B cell (primary cell): ENCODE measurements around the gene PCOLCE2. TPM values are rescaled to one million over a fixed set of nuclear protein-coding genes. Genes with fewer than 3 reads are reported as not detected.

ENCODE experiments used
- ATAC-seq: fragments of 200-7000 bp; cut with Tn5 transposase; one replicate; pipeline ENCODE4 v1.10.0; 2021; ENCODE audit warnings: low read depth, mild to moderate bottlenecking, moderate number of reproducible peaks, moderate library complexity
- CTCF ChIA-PET: fragments of 350-600 bp; sonication (Branson Sonifier 250); formaldehyde crosslinking; loops from one replicate; lab custom pipeline; 2021; ENCODE audit warnings: antibody characterized with exemption, inconsistent platforms; lab: Charles Lee
- POLR2A ChIA-PET: fragments of 350-600 bp; sonication (Branson Sonifier 250); formaldehyde crosslinking; loops from one replicate; lab custom pipeline; 2021; ENCODE audit warnings: antibody characterized with exemption; lab: Charles Lee
- DNase-seq: peaks from one replicate; pipeline ENCODE4 v3.0.0; 2013
- H2AFZ ChIP-seq: 2 replicates; pipeline ENCODE4 v1.6.1; 2012; ENCODE audit warnings: mild to moderate bottlenecking, low read depth, low read length; ENCODE audit not compliant: insufficient read depth, poor library complexity, severe bottlenecking
- H3K27ac ChIP-seq, 2 donors: 1 replicate in 1 of 2; 2 replicates in 1 of 2; pipeline ENCODE4 v1.5.1; 2012 to 2013; ENCODE audit warnings: low read length in 2 of 2, mild to moderate bottlenecking in 2 of 2, moderate library complexity in 1 of 2
- H3K27me3 ChIP-seq, 4 experiments: fragments of 200-600 bp in 1 of 4; sonication (generic) in 1 of 4; replicated peaks in 1 of 4; 1 replicate in 2 of 4; 2 replicates in 2 of 4; pipeline versions ENCODE4 v1.6.1 to v1.7.0; 2013 to 2016; ENCODE audit warnings: low read length in 3 of 4, mild to moderate bottlenecking in 2 of 4, mixed read lengths in 1 of 4, moderate library complexity in 1 of 4; ENCODE audit not compliant: insufficient read depth in 4 of 4, control insufficient read depth in 3 of 4; ENCODE audit errors: control extremely low read depth in 1 of 4
- H3K36me3 ChIP-seq, 2 experiments: replicated peaks in 1 of 2; 1 replicate in 1 of 2; 2 replicates in 1 of 2; pipeline versions ENCODE4 v1.6.1 to v1.7.1; 2013; ENCODE audit warnings: low read length in 1 of 2; ENCODE audit not compliant: insufficient read depth in 2 of 2, control insufficient read depth in 1 of 2; ENCODE audit errors: control extremely low read depth in 1 of 2, extremely low read depth in 1 of 2
- H3K4me1 ChIP-seq, 2 donors: fragments of 200-600 bp in 1 of 2; sonication (generic) in 1 of 2; 1 replicate in 1 of 2; 2 replicates in 1 of 2; pipeline versions ENCODE4 v1.5.1 to v1.6.1; 2013 to 2017; ENCODE audit warnings: low read length in 2 of 2; ENCODE audit not compliant: control insufficient read depth in 2 of 2, insufficient read depth in 2 of 2
- H3K4me2 ChIP-seq: replicated peaks from 2 replicates; pipeline ENCODE3; 2012; ENCODE audit warnings: mild to moderate bottlenecking, low read depth, low read length; ENCODE audit not compliant: poor library complexity, severe bottlenecking
- H3K4me3 ChIP-seq, 5 experiments: fragments of 200-600 bp in 1 of 5; sonication (generic) in 1 of 5; 1 replicate in 3 of 5; 2 replicates in 2 of 5; pipeline versions ENCODE4 v1.5.1 to v1.7.0; 2011 to 2016; ENCODE audit warnings: low read length in 4 of 5, mild to moderate bottlenecking in 4 of 5, low read depth in 2 of 5, control low read depth in 1 of 5, moderate library complexity in 1 of 5; ENCODE audit not compliant: insufficient read depth in 1 of 5; ENCODE audit errors: control extremely low read depth in 1 of 5, extremely low read depth in 1 of 5
- H3K79me2 ChIP-seq: fragments of 200-600 bp; sonication (generic); one replicate; pipeline ENCODE4 v1.6.0; 2016; ENCODE audit warnings: low read length; ENCODE audit not compliant: control insufficient read depth, insufficient read depth
- H3K9ac ChIP-seq: fragments of 200-600 bp; sonication (generic); 2 replicates; pipeline ENCODE4 v1.6.1; 2017; ENCODE audit warnings: mild to moderate bottlenecking, low read length, moderate library complexity
- H3K9me3 ChIP-seq, 3 donors: one replicate each; pipeline versions ENCODE4 v1.6.1 to v1.7.1; 2013; ENCODE audit warnings: low read length in 2 of 3; ENCODE audit not compliant: control insufficient read depth in 2 of 3, insufficient read depth in 1 of 3; ENCODE audit errors: control extremely low read depth in 1 of 3
- H4K20me1 ChIP-seq: 2 replicates; pipeline ENCODE4 v1.6.0; 2012; ENCODE audit warnings: mild to moderate bottlenecking, low read length; ENCODE audit not compliant: insufficient read depth, control insufficient read depth, poor library complexity, severe bottlenecking
- H3K27ac Mint-ChIP-seq: one replicate; pipeline ENCODE4 v1.8.0; 2021; ENCODE audit warnings: mixed read lengths
- H3K27me3 Mint-ChIP-seq: one replicate; pipeline ENCODE4 v1.8.0; 2021; ENCODE audit warnings: mixed read lengths
- H3K4me1 Mint-ChIP-seq: one replicate; pipeline ENCODE4 v1.8.0; 2021; ENCODE audit warnings: mixed read lengths
- H3K4me3 Mint-ChIP-seq: one replicate; pipeline ENCODE4 v1.8.0; 2021; ENCODE audit warnings: mixed read lengths
- H3K9me3 Mint-ChIP-seq: one replicate; pipeline ENCODE4 v1.8.0; 2022; ENCODE audit warnings: mixed read lengths; ENCODE audit not compliant: insufficient read depth
- CTCF ChIP-seq: fragments of 200-600 bp; IDR thresholded peaks from one replicate; pipeline ENCODE4 v1.8.0; 2022; ENCODE audit warnings: antibody characterized with exemption, mild to moderate bottlenecking
- EZH2 ChIP-seq: IDR thresholded peaks from 2 replicates; pipeline ENCODE4 v1.6.1; 2012; ENCODE audit warnings: borderline replicate concordance, low read depth, mild to moderate bottlenecking, moderate library complexity, low read length; ENCODE audit not compliant: insufficient read depth, poor library complexity, severe bottlenecking
- WGBS: methylation state at CpG from one replicate; pipeline ENCODE4 v1.1.5; 2013; ENCODE audit warnings: missing lambda C conversion rate; ENCODE audit not compliant: insufficient coverage; 5-methylcytosine and 5-hydroxymethylcytosine counted together
- intact Hi-C: fragments of 100-400 bp; cut with micrococcal nuclease; formaldehyde crosslinking; loops from one replicate; pipeline ENCODE4 v1.10.0; 2022
- polyA plus RNA-seq: library from polyadenylated mRNA; depleted of rRNA; stranded (reverse); fragments of >200 nt; gene quantifications from 2 replicates; pipeline ENCODE4 v1.2.3, GENCODE V29; 2012
- total RNA-seq, 2 donors: library from RNA; stranded (reverse); fragments of 120-200 nt in 1 of 2; gene quantifications; 1 replicate in 1 of 2; 2 replicates in 1 of 2; pipeline versions ENCODE4 v1.2.3 to v1.2.4, GENCODE V29; 2013 to 2022

The PCOLCE2 gene
- total and polyA plus RNA-seq, 2 donors (not counting 1 experiment from before 2014, with no cell fraction given): not detected

DNA sequence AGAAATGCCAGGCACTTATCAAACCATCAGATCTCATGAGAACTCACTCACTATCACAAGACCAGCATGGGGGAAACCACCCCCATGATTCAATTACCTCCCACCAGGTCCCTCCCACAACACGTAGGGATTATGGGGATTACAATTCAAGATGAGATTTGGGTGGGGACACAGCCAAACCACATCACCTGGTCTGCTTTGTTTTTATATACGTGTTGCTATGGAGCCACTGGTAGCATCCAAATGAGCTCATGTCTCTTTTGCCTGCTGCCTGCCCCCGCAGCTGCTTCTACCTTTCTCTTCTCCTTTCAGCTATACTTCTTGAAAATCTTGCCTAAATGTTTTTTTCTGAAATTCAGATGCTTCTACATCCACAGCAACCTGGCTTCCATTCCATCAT, 26.8 kb upstream of the PCOLCE2 start:
- Histone ChIP-seq H3K36me3 (no peaks in the 10 kb centered on the region), H3K4me2 (no peak overlapping the region), H2AFZ (no peak overlapping the region), H3K9me3 (peaks cover 0 to 3% (median 0%) of the 10 kb centered on the region in 3 donors), H4K20me1 (no peaks in the 10 kb centered on the region), H3K4me3 (no peak overlapping the region), H3K27me3 (no peaks in the 10 kb centered on the region), H3K27ac (no peak overlapping the region), H3K79me2 (no peaks in the 10 kb centered on the region), H3K4me1 (no peaks in the 10 kb centered on the region), H3K9ac (no peak overlapping the region)
- DNase-seq (no peak), ATAC-seq (no peak)
- H3K27ac Mint-ChIP-seq: no peak overlapping the region
- whole genome bisulfite sequencing: 100% methylated on average over 2 of the region's 3 CpGs
- TF ChIP-seq EZH2: no peak
- TF ChIP-seq CTCF: no peak
- peaks cover 4% of the 10 kb centered on the region for H3K9me3 Mint-ChIP-seq
- no peaks in the 10 kb centered on the region for H3K4me1 Mint-ChIP-seq
- H3K4me3 Mint-ChIP-seq: no peak overlapping the region
- intact Hi-C loops: no loop called here
- H3K27me3 Mint-ChIP-seq: peaks cover 29% of the 10 kb centered on the region
- CTCF ChIA-PET: no interaction called here
- POLR2A ChIA-PET: no interaction called here

GRCh38 chr3:142914286-142914811, 25.5 kb upstream of the PCOLCE2 start:
- POLR2A ChIA-PET: no interaction called here
- no peak overlapping the region for H3K4me3 ChIP-seq
- no peaks in the 10 kb centered on the region for H3K9me3 ChIP-seq
- TF ChIP-seq CTCF: no peak
- no peak for TF ChIP-seq EZH2
- no peak overlapping the region for H3K4me2 ChIP-seq
- H3K27me3 ChIP-seq: no peaks in the 10 kb centered on the region
- no peaks in the 10 kb centered on the region for H3K4me1 ChIP-seq
- H3K36me3 ChIP-seq: no peaks in the 10 kb centered on the region
- H3K27ac ChIP-seq: no peak overlapping the region
- Mint-ChIP-seq H3K27me3 (peaks cover 27% of the 10 kb centered on the region), H3K9me3 (peaks cover 4% of the 10 kb centered on the region), H3K4me1 (no peaks in the 10 kb centered on the region), H3K27ac (no peak overlapping the region), H3K4me3 (no peak overlapping the region)
- CTCF ChIA-PET: no interaction called here
- H3K79me2 ChIP-seq: no peaks in the 10 kb centered on the region
- no peak for DNase-seq
- WGBS: 69% methylated on average over 2 of the region's 3 CpGs
- no peak overlapping the region for H2AFZ ChIP-seq
- no peaks in the 10 kb centered on the region for H4K20me1 ChIP-seq
- intact Hi-C loops: no loop called here
- no peak for ATAC-seq
- H3K9ac ChIP-seq: no peak overlapping the region
